ENCODE data around the gene MLST8.

MLST8 gene

DNA sequence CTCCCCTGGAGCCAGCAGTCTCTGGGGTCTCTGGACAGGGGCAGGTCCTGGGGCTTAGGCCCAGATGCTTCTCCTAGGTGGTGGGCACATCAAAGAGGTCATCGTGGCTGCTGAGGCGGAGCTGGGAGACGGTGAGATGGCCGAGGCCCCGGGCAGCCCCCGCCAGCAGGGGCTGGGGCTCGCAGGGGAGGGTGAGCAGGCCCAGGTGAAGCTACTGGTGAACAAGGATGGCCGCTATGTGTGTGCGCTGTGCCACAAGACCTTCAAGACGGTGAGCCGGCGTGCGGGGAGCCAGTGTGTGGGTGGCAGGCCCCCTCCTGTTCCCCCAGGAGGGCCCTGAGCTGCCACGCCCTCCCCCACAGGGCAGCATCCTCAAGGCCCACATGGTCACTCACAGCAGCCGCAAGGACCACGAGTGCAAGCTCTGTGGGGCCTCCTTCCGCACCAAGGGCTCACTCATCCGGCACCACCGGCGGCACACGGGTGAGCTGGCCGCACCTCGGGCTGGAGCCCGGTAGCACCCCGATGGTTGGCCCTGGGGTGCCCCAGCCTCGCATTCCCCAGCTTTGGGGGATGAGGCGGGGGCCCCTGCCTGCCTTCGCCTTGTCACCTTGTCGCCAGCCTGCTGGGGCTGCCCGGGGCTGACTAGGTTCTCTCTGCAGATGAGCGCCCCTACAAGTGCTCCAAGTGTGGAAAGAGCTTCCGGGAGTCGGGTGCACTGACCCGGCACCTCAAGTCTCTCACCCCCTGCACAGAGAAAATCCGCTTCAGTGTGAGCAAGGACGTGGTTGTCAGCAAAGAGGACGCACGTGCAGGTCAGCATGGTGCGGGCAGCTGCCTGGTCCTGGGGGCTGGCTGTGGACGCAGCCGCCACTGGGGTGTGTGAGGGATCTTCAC lies 27.1 kb downstream of the MLST8 start:
- no peak overlapping the region for H3K4me3 ChIP-seq (IDR thresholded peaks at IDR 0.05; ENCODE audit: insufficient read depth, low read depth, low read length)
- TF ChIP-seq, protein P1, sequence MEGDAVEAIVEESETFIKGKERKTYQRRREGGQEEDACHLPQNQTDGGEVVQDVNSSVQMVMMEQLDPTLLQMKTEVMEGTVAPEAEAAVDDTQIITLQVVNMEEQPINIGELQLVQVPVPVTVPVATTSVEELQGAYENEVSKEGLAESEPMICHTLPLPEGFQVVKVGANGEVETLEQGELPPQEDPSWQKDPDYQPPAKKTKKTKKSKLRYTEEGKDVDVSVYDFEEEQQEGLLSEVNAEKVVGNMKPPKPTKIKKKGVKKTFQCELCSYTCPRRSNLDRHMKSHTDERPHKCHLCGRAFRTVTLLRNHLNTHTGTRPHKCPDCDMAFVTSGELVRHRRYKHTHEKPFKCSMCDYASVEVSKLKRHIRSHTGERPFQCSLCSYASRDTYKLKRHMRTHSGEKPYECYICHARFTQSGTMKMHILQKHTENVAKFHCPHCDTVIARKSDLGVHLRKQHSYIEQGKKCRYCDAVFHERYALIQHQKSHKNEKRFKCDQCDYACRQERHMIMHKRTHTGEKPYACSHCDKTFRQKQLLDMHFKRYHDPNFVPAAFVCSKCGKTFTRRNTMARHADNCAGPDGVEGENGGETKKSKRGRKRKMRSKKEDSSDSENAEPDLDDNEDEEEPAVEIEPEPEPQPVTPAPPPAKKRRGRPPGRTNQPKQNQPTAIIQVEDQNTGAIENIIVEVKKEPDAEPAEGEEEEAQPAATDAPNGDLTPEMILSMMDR (conservative IDR thresholded peaks at IDR 0.05; ENCODE audit: low read depth, low read length): no peak
- no peak overlapping the region for H3K9ac ChIP-seq
- no peak overlapping the region for H3K27ac ChIP-seq
- no peak overlapping the region for H3K4me2 ChIP-seq
- H2AFZ ChIP-seq (ENCODE audit: low read depth): no peak overlapping the region
- 0 out of 2 replicates have a peak, but pooled peaks cover 4% of the 10 kb centered on the region for H3K36me3 ChIP-seq (ENCODE audit: insufficient read depth)
- no peaks in the 10 kb centered on the region for H3K27me3 ChIP-seq (ENCODE audit: insufficient read depth, low read depth)
- H3K4me1 ChIP-seq (ENCODE audit: low read depth, poor library complexity, severe bottlenecking): no peaks in the 10 kb centered on the region
- H3K79me2 ChIP-seq (ENCODE audit: insufficient read depth, low read depth): peaks cover 10% of the 10 kb centered on the region; the same call in 1 of the 2 replicates
- H4K20me1 ChIP-seq (ENCODE audit: insufficient read depth): no peaks in the 10 kb centered on the region

DNA sequence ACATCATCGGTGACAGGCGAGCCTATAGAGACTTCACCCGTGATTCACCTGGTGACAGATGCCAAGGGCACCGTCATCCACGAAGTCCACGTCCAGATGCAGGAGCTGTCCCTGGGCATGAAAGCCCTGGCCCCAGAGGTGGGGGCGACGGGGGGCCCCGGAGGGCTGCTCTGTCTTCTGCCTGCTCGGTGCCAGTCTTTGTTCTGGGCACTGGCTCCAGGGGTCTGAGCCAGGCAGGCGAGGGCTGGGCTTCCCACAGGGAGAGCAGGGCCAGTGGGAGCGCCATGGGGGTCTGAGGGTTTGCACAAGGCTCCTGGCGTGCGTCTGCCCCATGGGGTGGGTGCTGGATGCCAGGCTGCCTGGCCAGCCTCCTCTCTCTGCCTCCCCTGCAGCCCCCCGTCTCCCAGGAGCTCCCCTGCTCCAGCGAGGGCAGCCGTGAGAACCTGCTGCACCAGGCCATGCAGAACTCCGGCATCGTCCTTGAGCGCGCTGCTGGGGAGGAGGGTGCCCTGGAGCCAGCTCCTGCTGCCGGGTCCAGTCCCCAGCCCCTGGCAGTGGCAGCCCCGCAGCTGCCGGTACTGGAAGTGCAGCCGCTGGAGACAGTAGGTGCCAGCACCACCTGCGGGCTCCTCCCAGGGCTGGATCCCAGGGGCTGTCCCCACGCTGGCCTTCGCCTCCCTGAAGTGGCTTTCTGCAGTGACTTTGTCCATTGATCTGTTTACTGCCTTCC lies 28.0 kb downstream of the MLST8 start:
- no peak overlapping the region for H3K4me2 ChIP-seq
- no peak overlapping the region for H2AFZ ChIP-seq (ENCODE audit: low read depth)
- peaks cover under 1% of the 10 kb centered on the region; the same call in 1 of the 2 replicates for H3K79me2 ChIP-seq (ENCODE audit: insufficient read depth, low read depth)
- no peaks in the 10 kb centered on the region for H4K20me1 ChIP-seq (ENCODE audit: insufficient read depth)
- no peak overlapping the region for H3K4me3 ChIP-seq (IDR thresholded peaks at IDR 0.05; ENCODE audit: insufficient read depth, low read depth, low read length)
- no peaks in the 10 kb centered on the region for H3K27me3 ChIP-seq (ENCODE audit: insufficient read depth, low read depth)
- H3K9ac ChIP-seq: no peak overlapping the region
- no peaks in the 10 kb centered on the region for H3K4me1 ChIP-seq (ENCODE audit: low read depth, poor library complexity, severe bottlenecking)
- 0 out of 2 replicates have a peak, but pooled peaks cover 4% of the 10 kb centered on the region for H3K36me3 ChIP-seq (ENCODE audit: insufficient read depth)
- TF ChIP-seq, protein P1 (conservative IDR thresholded peaks at IDR 0.05; ENCODE audit: low read depth, low read length): no peak
- H3K27ac ChIP-seq: no peak overlapping the region

DNA sequence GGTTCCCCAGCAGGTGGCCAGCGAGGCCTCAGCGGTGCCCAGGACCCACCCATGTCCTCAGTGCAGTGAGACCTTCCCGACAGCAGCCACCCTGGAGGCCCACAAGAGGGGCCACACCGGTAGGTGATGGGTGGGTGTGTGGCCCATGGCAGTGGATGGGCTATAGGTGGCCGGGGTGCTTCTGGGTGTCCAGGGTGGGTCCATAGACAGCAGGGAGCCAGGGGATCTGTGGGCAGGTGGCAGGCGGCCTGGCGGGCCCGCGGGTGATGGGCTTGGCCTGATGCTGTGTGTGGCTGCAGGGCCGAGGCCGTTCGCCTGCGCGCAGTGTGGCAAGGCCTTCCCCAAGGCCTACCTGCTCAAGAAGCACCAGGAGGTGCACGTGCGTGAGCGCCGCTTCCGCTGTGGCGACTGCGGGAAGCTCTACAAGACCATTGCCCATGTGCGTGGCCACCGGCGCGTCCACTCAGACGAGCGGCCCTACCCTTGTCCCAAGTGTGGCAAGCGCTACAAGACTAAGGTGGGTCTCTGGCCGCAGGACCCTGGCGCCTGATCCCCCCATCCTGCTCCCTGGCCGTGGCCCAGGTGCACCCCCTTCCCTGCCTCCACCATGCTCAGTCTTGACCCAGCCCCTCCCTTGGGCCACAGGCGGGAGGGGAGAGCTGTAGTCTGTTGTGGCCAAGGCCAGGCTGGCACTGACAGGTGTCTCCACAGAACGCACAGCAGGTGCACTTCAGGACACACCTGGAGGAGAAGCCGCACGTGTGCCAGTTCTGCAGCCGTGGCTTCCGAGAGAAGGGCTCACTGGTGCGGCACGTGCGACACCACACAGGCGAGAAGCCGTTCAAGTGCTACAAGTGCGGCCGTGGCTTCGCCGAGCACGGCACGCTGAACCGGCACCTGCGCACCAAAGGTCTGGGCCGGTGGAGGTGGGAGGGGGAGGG lies 28.9 kb downstream of the MLST8 start:
- 0 out of 2 replicates have a peak, but pooled peaks cover 4% of the 10 kb centered on the region for H3K36me3 ChIP-seq (ENCODE audit: insufficient read depth)
- no peaks in the 10 kb centered on the region for H4K20me1 ChIP-seq (ENCODE audit: insufficient read depth)
- H3K4me3 ChIP-seq (IDR thresholded peaks at IDR 0.05; ENCODE audit: insufficient read depth, low read depth, low read length): no peak overlapping the region
- no peaks in the 10 kb centered on the region for H3K4me1 ChIP-seq (ENCODE audit: low read depth, poor library complexity, severe bottlenecking)
- H3K79me2 ChIP-seq (ENCODE audit: insufficient read depth, low read depth): no peaks in the 10 kb centered on the region
- no peak overlapping the region for H3K4me2 ChIP-seq
- TF ChIP-seq, protein P1 (conservative IDR thresholded peaks at IDR 0.05; ENCODE audit: low read depth, low read length): no peak
- no peak overlapping the region for H3K27ac ChIP-seq
- no peaks in the 10 kb centered on the region for H3K27me3 ChIP-seq (ENCODE audit: insufficient read depth, low read depth)
- no peak overlapping the region for H3K9ac ChIP-seq
- no peak overlapping the region for H2AFZ ChIP-seq (ENCODE audit: low read depth)

DNA sequence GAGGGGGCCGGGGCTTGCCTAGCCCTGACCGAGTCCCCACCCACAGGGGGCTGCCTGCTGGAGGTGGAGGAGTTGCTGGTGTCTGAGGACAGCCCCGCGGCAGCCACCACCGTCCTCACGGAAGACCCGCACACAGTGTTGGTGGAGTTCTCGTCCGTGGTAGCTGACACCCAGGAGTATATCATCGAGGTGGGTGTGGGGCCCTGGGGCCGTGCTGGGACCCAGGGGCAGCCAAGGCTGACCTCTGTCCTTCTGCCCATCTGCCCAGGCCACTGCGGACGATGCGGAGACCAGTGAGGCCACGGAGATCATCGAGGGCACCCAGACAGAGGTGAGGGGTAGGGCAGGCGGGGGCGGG lies 29.5 kb downstream of the MLST8 start:
- TF ChIP-seq, protein P1 (conservative IDR thresholded peaks at IDR 0.05; ENCODE audit: low read depth, low read length): no peak

More for the DNA sequence above, 29.5 kb downstream of the MLST8 start:
- no peak overlapping the region for H3K9ac ChIP-seq
- no peaks in the 10 kb centered on the region for H4K20me1 ChIP-seq (ENCODE audit: insufficient read depth)
- no peaks in the 10 kb centered on the region for H3K27me3 ChIP-seq (ENCODE audit: insufficient read depth, low read depth)
- H3K36me3 ChIP-seq (ENCODE audit: insufficient read depth): 0 out of 2 replicates have a peak, but pooled peaks cover 4% of the 10 kb centered on the region
- H3K4me1 ChIP-seq (ENCODE audit: low read depth, poor library complexity, severe bottlenecking): no peaks in the 10 kb centered on the region
- H3K4me2 ChIP-seq: no peak overlapping the region
- no peak overlapping the region for H3K27ac ChIP-seq
- H3K4me3 ChIP-seq (IDR thresholded peaks at IDR 0.05; ENCODE audit: insufficient read depth, low read depth, low read length): no peak overlapping the region
- no peak overlapping the region for H2AFZ ChIP-seq (ENCODE audit: low read depth)
- no peaks in the 10 kb centered on the region for H3K79me2 ChIP-seq (ENCODE audit: insufficient read depth, low read depth)

Measured in KMS-11 (cell line).